NB4 (cell line): Measurements from ENCODE around the gene CDH23.

Source experiments
- DNase-seq: peaks from one replicate; pipeline ENCODE4 v3.0.0; 2010; ENCODE audit warnings: low read depth
- H3K4me3 ChIP-seq: one replicate; pipeline ENCODE4 v1.5.1; 2011; ENCODE audit warnings: mild to moderate bottlenecking, low read depth, low read length, moderate library complexity
- CTCF ChIP-seq: IDR thresholded peaks from one replicate; pipeline ENCODE4 v1.5.1; 2012; ENCODE audit warnings: low read depth, low read length
- MYC ChIP-seq: IDR thresholded peaks from 2 replicates; pipeline ENCODE4 v1.6.1; 2011; ENCODE audit warnings: low read depth, low read length
- POLR2A ChIP-seq: IDR thresholded peaks from 2 replicates; pipeline ENCODE4 v1.6.1; 2011; ENCODE audit warnings: mild to moderate bottlenecking; ENCODE audit not compliant: insufficient read length; ENCODE audit errors: extremely low read depth
- TF ChIP-seq, protein P1 (sequence below): IDR thresholded peaks from 2 replicates; pipeline ENCODE4 v1.6.1; 2011; ENCODE audit warnings: low read depth, low read length

The CDH23 gene

GRCh38 chr10:71772832-71773220 lies 376.1 kb downstream of the CDH23 start:
- H3K4me3 ChIP-seq = peak overlapping the region; percentile 62
- DNase-seq = no peak
- TF ChIP-seq MYC (no peak), POLR2A (no peak), CTCF (no peak)
- TF ChIP-seq, protein P1, sequence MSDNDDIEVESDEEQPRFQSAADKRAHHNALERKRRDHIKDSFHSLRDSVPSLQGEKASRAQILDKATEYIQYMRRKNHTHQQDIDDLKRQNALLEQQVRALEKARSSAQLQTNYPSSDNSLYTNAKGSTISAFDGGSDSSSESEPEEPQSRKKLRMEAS = no peak

DNA sequence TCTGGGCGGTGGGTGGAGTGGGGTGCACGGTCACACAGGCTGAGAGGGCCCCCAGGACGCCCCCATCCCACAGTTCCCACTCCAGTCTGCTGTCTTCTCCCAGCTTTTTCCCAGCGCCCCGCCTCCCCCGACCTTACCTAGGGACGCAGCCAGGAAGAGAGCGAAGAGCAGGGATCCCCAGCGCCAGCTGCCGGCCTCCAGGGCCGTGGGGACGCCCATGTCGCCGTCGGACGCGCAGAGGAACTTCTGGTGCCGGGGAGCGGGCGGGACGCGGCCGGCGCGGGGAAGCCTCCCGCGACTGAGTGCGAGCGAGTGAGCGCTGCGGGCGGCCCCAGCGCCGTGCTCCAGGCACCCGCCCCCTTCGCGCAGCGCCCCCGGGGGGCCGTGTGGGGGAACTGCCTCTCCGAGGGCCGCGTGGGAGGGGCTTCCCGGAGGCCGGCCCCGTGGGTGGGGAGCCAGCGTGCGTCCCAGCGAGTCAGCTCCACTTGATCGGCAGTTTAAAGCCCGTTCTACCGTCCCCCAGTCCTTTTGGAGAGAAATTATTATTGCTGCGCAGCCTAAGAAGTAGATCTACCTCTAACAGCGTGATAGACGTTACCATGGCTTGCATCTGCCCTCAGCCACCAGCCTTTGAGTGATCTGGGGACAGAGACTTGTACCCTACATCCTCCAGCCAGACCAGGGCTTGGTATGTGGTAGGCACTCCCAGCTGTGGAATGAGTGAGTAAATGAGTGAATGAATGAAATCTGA lies 376.7 kb downstream of the CDH23 start, which contains the start of gene VSIR:
Gene VSIR, minus strand, starts transcription at position 300 of the 751 bp plus-strand sequence. Its CDS starts 81 bp downstream, at position 219.
- peak within 1 kb of the TSS; percentile 74 for H3K4me3 ChIP-seq
- TF ChIP-seq CTCF (peak; percentile 77), POLR2A (peak; percentile 54), MYC (peak; percentile 91)
- TF ChIP-seq, protein P1 = peak; percentile 84
- peak; percentile 94 for DNase-seq

GRCh38 chr10:71774916-71775702 lies 378.4 kb downstream of the CDH23 start:
- TF ChIP-seq MYC (0 out of 2 replicates have a peak, but pooled peaks have one; percentile 38), CTCF (no peak), POLR2A (no peak)
- TF ChIP-seq, protein P1 = peak; percentile 21; the same call in 1 of the 2 replicates
- H3K4me3 ChIP-seq = peak overlapping the region; percentile 74
- peak; percentile 100 for DNase-seq

DNA sequence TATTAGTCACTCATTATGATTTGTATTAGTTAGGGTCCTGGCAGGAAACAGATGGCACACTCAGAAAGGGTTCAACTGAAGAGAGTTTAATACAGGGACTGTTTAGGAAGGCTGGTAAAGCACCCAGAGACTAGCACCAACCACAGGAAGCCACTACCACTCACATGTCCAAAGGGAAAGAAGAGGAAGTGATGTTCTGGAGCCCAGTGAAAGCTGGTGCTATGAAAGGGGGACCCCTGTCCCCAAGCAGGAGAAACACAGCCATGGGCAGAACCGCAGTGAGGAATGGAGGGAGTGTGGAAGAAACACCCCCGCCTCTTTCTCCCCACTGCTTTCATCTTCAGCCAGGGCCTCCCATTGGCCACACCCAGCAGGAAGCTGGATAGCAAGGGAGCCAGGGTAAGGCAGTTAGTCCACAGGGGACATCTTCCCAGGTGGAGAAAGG lies 379.8 kb downstream of the CDH23 start:
- TF ChIP-seq CTCF = peak; percentile 39
- peak; percentile 66 for TF ChIP-seq MYC
- TF ChIP-seq, protein P1 = no peak; the same call in 1 of the 2 replicates
- no peak for TF ChIP-seq POLR2A
- DNase-seq = peak; percentile 89
- no peak overlapping the region for H3K4me3 ChIP-seq

DNA sequence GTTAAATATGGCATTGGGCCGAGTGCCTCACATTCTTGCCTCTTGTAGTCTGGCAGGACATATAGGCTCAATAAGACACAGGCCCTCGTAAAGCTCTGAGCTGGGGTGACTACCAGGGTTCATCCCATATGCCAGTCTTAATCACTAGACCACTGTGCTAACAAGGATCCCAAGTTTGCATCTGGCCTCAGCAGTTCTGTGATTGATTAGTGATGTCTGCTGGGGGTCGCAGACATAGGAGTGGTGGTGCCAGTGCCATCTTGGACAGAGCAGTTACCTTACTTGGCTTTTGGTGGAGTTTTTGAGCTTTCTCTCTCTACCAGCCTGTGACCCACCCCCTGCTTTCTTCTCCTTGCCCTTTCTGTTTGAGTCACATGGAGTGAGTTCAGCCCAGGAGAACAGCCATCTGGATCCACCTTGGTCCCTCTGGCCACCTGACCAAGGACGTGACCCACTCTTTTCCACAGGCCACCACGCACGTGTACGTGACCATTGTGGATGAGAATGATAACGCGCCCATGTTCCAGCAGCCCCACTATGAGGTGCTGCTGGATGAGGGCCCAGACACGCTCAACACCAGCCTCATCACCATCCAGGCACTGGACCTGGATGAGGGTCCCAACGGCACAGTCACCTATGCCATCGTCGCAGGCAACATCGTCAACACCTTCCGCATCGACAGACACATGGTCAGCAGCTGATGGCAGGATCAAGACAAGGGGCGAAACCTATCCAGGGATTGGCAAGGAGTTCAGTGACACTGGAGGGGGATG lies 380.7 kb downstream of the CDH23 start:
- peak; percentile 33 for DNase-seq
- TF ChIP-seq POLR2A (no peak), MYC (no peak)
- TF ChIP-seq, protein P1 = 0 out of 2 replicates have a peak, but pooled peaks have one; percentile 22
- H3K4me3 ChIP-seq = no peak overlapping the region
